Endothelial cell of umbilical vein (primary cell): ENCODE data around the gene GZF1. TPM values are rescaled to one million over a fixed set of nuclear protein-coding genes. Genes with fewer than 3 reads are reported as not detected.

Experiments
- BruUV-seq: library from RNA; stranded (reverse); fragments of 400-500 nt; replicated peaks from 2 replicates; lab custom pipeline; 2021; lab: Mats Ljungman, UMichigan
- CTCF ChIA-PET: fragments of 300-600, 350-600 bp; sonication (Branson Sonifier 250); formaldehyde crosslinking; loops from one replicate; lab custom pipeline; 2021; ENCODE audit warnings: antibody characterized with exemption, inconsistent platforms; lab: Charles Lee
- POLR2A ChIA-PET: fragments of 300-600, 350-600 bp; sonication (Branson Sonifier 250); formaldehyde crosslinking; loops from one replicate; lab custom pipeline; 2021; ENCODE audit warnings: antibody characterized with exemption, inconsistent platforms; lab: Charles Lee
- DNase-seq: peaks from one replicate; pipeline ENCODE4 v3.0.0-alpha.2; 2011; ENCODE audit warnings: low read depth, low spot score
- FAIRE-seq: peaks from 2 replicates; lab custom pipeline; 2011; peaks lifted over from hg19 to GRCh38; lab: Jason Lieb, UNC
- H2AFZ ChIP-seq: 2 replicates; pipeline ENCODE4 v1.6.0; 2012; ENCODE audit warnings: low read depth, low read length, control low read depth, inconsistent platforms
- H3K27ac ChIP-seq: 2 replicates; pipeline ENCODE4 v1.5.1; 2011; ENCODE audit warnings: low read depth, mild to moderate bottlenecking, control low read depth, low read length, moderate library complexity; ENCODE audit not compliant: insufficient read depth
- H3K27me3 ChIP-seq, 2 experiments: 2 replicates each; pipeline versions ENCODE4 v1.6.0 to v1.6.1; 2011; ENCODE audit warnings: low read length in 2 of 2, mixed read lengths in 1 of 2; ENCODE audit not compliant: control insufficient read depth in 2 of 2, insufficient read depth in 2 of 2
- H3K36me3 ChIP-seq, 2 experiments: 2 replicates in 1 of 2; 3 replicates in 1 of 2; pipeline ENCODE4 v1.5.1; 2011; ENCODE audit warnings: low read length in 2 of 2, mild to moderate bottlenecking in 1 of 2, moderate library complexity in 1 of 2; ENCODE audit not compliant: control insufficient read depth in 2 of 2, insufficient read depth in 2 of 2; ENCODE audit errors: extremely low read depth in 1 of 2
- H3K4me1 ChIP-seq: 3 replicates; pipeline ENCODE4 v1.5.1; 2011; ENCODE audit warnings: mild to moderate bottlenecking, low read length; ENCODE audit not compliant: control insufficient read depth, insufficient read depth; ENCODE audit errors: extremely low read depth
- H3K4me2 ChIP-seq: 2 replicates; pipeline ENCODE4 v1.6.1; 2011; ENCODE audit warnings: low read length, control low read depth, mixed read lengths; ENCODE audit not compliant: insufficient read depth
- H3K4me3 ChIP-seq, 3 experiments: fragments of 200-600 bp in 1 of 3; sonication (generic), shearing (Covaris generic) in 1 of 3; replicated peaks in 1 of 3; 2 replicates each; pipeline ENCODE4 v1.5.1; 2011 to 2016; ENCODE audit warnings: control low read depth in 3 of 3, low read length in 3 of 3, mild to moderate bottlenecking in 2 of 3, inconsistent platforms in 1 of 3, low read depth in 1 of 3, moderate library complexity in 1 of 3; ENCODE audit not compliant: insufficient read depth in 1 of 3
- H3K79me2 ChIP-seq: 2 replicates; pipeline ENCODE4 v1.6.0; 2012; ENCODE audit warnings: low read length, inconsistent platforms; ENCODE audit not compliant: control insufficient read depth, insufficient read depth
- H3K9ac ChIP-seq: replicated peaks from 2 replicates; pipeline ENCODE3; 2011; ENCODE audit warnings: low read length, control low read depth; ENCODE audit not compliant: insufficient read depth; ENCODE audit errors: extremely low read depth
- H3K9me1 ChIP-seq: replicated peaks from 3 replicates; pipeline ENCODE4 v1.6.0; 2011; ENCODE audit warnings: mild to moderate bottlenecking, low read length; ENCODE audit not compliant: control insufficient read depth, insufficient read depth; ENCODE audit errors: extremely low read depth
- H3K9me3 ChIP-seq: replicated peaks from 2 replicates; pipeline ENCODE4 v1.5.1; 2012; ENCODE audit warnings: low read length, inconsistent platforms; ENCODE audit not compliant: control insufficient read depth, insufficient read depth
- H4K20me1 ChIP-seq: replicated peaks from 2 replicates; pipeline ENCODE3; 2011; ENCODE audit warnings: mild to moderate bottlenecking, low read length; ENCODE audit not compliant: control insufficient read depth, insufficient read depth; ENCODE audit errors: extremely low read depth
- EZH2 ChIP-seq: IDR thresholded peaks from 2 replicates; pipeline ENCODE4 v1.6.1; 2012; ENCODE audit warnings: borderline replicate concordance, low read depth, mild to moderate bottlenecking, moderate library complexity, low read length, inconsistent platforms; ENCODE audit not compliant: severe bottlenecking
- FOS ChIP-seq: IDR thresholded peaks from 2 replicates; pipeline ENCODE4 v1.6.1; 2011; ENCODE audit warnings: mild to moderate bottlenecking, low read length, moderate library complexity, borderline replicate concordance; ENCODE audit not compliant: insufficient read depth
- GATA2 ChIP-seq: IDR thresholded peaks from 2 replicates; pipeline ENCODE4 v1.7.0; 2011; ENCODE audit warnings: low read depth, mild to moderate bottlenecking, moderate library complexity, mixed read lengths, low read length; ENCODE audit not compliant: insufficient read length, insufficient read depth
- JUN ChIP-seq: IDR thresholded peaks from 2 replicates; pipeline ENCODE4 v1.6.1; 2011; ENCODE audit warnings: borderline replicate concordance, low read depth; ENCODE audit not compliant: insufficient read length, insufficient read depth
- MYC ChIP-seq: IDR thresholded peaks from one replicate; pipeline ENCODE4 v1.6.1; 2011; ENCODE audit warnings: mild to moderate bottlenecking, low read depth, low read length
- POLR2A ChIP-seq: IDR thresholded peaks from 2 replicates; pipeline ENCODE4 v1.6.1; 2012; ENCODE audit warnings: low read depth, mild to moderate bottlenecking, control low read depth, low read length
- POLR2AphosphoS5 ChIP-seq: IDR thresholded peaks from 2 replicates; pipeline ENCODE4 v1.6.1; 2012; ENCODE audit warnings: low read depth, mild to moderate bottlenecking, control low read depth, low read length, moderate library complexity; ENCODE audit not compliant: insufficient read depth
- dilution Hi-C: fragments of 300-500 bp; cut with MboI; formaldehyde crosslinking; loops from one replicate; pipeline ENCODE4 v1.15.0; 2019; ENCODE audit warnings: low sequenced_read_pairs; ENCODE audit not compliant: extremely low pct_ligation_motif_present
- intact Hi-C: fragments of 100-400 bp; cut with micrococcal nuclease; formaldehyde crosslinking; loops from one replicate; pipeline ENCODE4 v1.10.0; 2022
- polyA plus RNA-seq, 4 experiments: library from polyadenylated mRNA; depleted of rRNA in 3 of 4; stranded (reverse) in 3 of 4; unstranded in 1 of 4; fragments of >200 nt; gene quantifications; 2 replicates each; pipeline versions ENCODE4 v1.2.1 to v1.2.3, GENCODE V29; 2011 to 2012; ENCODE audit warnings: missing spikeins in 1 of 4
- total RNA-seq: library from RNA; stranded (reverse); gene quantifications from 2 replicates; pipeline ENCODE4 v1.2.3, GENCODE V29; 2021
- TF ChIP-seq, protein P1 (sequence below): IDR thresholded peaks from 2 replicates; pipeline ENCODE4 v1.6.1; 2011; ENCODE audit not compliant: insufficient read depth, insufficient read length
- TF ChIP-seq, protein P2 (sequence below), 2 donors: IDR thresholded peaks; 1 replicate in 1 of 2; 2 replicates in 1 of 2; pipeline ENCODE4 v1.5.1; 2011; ENCODE audit warnings: low read length in 2 of 2, mild to moderate bottlenecking in 2 of 2, moderate library complexity in 2 of 2, control low read depth in 1 of 2, inconsistent platforms in 1 of 2, low read depth in 1 of 2; ENCODE audit not compliant: insufficient read depth in 1 of 2; ENCODE audit errors: extremely low read depth in 1 of 2

The GZF1 gene
- total and polyA plus RNA-seq, 2 donors (not counting 3 experiments of a cell fraction or from before 2014, with no cell fraction given) = 9.7 to 10.0 TPM

DNA sequence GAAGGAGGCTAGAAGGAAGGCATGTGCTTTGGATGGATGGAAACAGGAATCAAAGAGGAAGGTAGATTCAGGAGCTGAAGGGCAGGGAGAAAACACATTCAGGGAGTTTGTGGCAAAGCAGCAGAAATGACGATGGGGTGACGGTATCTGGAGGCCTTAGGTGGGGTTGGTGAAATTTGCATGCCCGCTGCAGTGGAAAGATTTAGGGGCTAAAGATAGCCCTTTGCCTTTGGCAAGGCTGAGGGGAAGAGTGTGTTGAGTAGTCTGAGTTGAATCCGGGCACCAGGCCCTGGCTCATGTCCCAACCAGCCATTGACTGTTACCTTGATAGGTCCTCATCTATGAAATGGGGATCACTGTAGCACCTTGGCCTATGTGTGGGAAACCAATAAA is 1.3 kb downstream of the GZF1 start:
- Histone ChIP-seq H3K4me3 (peak overlapping the region in 2 of 3 experiments; percentile 65 to 73), H2AFZ (no peak overlapping the region), H3K9ac (peak overlapping the region; percentile 91), H3K36me3 (peaks cover 12 to 15% of the 10 kb centered on the region in 2 experiments), H3K27me3 (no peaks in the 10 kb centered on the region), H3K27ac (peak overlapping the region; percentile 80), H3K4me2 (peak overlapping the region; percentile 84), H3K9me3 (no peaks in the 10 kb centered on the region), H3K9me1 (no peaks in the 10 kb centered on the region), H3K79me2 (peaks cover 56% of the 10 kb centered on the region), H4K20me1 (peaks cover 4% of the 10 kb centered on the region), H3K4me1 (peaks cover 43% of the 10 kb centered on the region)
- DNase-seq (no peak), FAIRE-seq (no peak)
- TF ChIP-seq EZH2 (no peak), POLR2AphosphoS5 (no peak), MYC (no peak), GATA2 (no peak), FOS (no peak), POLR2A (no peak), JUN (no peak)
- TF ChIP-seq, protein P1, sequence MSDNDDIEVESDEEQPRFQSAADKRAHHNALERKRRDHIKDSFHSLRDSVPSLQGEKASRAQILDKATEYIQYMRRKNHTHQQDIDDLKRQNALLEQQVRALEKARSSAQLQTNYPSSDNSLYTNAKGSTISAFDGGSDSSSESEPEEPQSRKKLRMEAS = no peak
- TF ChIP-seq, protein P2, sequence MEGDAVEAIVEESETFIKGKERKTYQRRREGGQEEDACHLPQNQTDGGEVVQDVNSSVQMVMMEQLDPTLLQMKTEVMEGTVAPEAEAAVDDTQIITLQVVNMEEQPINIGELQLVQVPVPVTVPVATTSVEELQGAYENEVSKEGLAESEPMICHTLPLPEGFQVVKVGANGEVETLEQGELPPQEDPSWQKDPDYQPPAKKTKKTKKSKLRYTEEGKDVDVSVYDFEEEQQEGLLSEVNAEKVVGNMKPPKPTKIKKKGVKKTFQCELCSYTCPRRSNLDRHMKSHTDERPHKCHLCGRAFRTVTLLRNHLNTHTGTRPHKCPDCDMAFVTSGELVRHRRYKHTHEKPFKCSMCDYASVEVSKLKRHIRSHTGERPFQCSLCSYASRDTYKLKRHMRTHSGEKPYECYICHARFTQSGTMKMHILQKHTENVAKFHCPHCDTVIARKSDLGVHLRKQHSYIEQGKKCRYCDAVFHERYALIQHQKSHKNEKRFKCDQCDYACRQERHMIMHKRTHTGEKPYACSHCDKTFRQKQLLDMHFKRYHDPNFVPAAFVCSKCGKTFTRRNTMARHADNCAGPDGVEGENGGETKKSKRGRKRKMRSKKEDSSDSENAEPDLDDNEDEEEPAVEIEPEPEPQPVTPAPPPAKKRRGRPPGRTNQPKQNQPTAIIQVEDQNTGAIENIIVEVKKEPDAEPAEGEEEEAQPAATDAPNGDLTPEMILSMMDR (IDR thresholded peaks at IDR 0.05; ENCODE audit: extremely low read depth in 1 of 2, insufficient read depth in 1 of 2, low read depth in 1 of 2, low read length in 2 of 2) = no peak
- intact Hi-C loops (loop anchor here (5.0 to 10.0 kb wide), 2 partner anchors 274 to 742 kb away; partner anchors contain the start of gene CST3), dilution Hi-C loops (no loop called here)
- BruUV-seq = no TSS peak
- ChIA-PET POLR2A (no interaction called here), CTCF (no interaction called here)
